GM18861 (cell line): ENCODE results near the gene EN1.

Experiments
- ATAC-seq: cut with Tn5 transposase; IDR thresholded peaks from one replicate; pipeline ENCODE4 v1.9.1; 2021; ENCODE audit not compliant: unreplicated experiment

Gene EN1

GRCh38 chr2:118856330-118856977, 9.0 kb upstream of the EN1 start:
- no peak for ATAC-seq

DNA sequence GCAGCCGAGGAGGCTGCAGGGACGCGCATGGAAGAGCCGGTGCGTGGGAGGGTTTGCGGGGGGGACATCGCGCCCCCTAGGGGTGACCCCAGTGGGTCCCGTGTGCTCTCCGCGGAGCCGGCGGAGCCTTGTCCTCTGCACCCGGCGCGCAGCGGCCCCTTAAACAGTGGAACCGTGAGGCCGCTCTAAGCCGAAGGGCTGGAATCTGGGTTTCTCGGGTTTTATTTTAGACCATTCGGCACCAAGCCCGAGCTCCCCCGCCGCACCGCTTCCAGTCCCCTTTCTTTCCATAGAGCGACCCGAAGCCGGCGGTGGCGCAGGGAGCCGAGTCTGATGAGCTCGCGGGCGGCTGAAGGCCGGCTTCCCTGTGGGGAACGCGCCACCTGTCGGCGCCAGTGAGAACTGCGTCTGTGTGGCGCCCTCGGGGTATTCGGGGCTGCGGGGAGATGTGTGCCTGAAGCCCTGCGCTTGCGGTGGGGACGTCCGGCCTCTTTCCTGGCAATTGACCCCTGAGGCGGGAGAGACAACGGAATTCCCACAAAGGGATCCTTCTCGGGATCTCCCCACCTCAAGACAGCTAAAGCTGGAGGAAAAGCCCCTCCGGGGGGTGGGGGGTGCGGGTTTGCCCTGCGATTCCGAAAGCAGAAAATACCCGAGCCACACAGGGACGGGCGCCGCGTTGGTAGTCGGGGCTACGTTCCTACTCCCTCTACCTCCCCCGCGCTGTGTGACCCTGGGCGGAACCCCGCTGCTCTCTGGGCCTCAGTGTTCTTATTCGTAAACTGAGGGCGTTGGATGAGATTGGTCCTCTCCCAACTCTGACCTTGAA, 8.2 kb upstream of the EN1 start:
- peak; percentile 80 for ATAC-seq

DNA sequence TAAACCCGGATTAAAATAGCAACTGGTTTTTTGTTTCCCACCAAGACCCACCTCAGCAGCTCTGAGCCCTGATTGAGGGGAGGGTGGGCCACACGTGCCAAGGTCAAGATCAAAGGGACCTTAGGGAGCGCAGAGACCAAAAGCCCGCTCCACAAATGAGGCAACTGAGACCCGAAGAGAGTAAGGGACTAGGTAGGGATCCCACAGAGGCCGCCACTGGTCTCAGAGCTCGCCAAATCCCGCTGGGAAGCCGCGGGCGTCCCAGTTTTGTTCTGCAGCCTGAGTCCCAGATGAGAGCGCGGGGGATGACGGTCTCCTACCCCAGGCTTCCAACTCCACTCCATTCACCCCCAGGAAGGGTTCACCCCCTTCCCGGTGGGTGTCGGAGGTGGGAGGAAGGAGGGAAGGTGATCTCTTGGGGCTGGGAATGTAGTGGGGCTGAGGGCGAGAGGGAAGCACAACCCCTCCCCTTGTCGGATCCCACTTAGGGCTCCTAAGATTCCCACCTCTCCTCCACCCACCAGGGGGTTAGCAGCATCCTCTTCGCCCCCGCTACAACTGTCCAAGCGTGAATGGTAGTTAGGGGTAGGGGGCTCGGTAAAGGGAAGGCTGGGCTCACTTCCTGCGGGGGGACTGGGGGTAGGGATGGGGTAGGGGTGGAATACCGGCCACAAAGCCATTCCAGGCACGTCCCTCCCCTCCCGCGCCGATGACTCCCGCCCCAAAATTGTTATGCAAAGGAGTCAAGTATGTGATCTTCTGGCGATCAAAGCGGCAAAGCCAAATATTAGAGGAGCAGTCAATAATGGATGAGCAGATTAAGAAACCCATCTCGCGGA, 7.3 kb upstream of the EN1 start:
- ATAC-seq = no peak

DNA sequence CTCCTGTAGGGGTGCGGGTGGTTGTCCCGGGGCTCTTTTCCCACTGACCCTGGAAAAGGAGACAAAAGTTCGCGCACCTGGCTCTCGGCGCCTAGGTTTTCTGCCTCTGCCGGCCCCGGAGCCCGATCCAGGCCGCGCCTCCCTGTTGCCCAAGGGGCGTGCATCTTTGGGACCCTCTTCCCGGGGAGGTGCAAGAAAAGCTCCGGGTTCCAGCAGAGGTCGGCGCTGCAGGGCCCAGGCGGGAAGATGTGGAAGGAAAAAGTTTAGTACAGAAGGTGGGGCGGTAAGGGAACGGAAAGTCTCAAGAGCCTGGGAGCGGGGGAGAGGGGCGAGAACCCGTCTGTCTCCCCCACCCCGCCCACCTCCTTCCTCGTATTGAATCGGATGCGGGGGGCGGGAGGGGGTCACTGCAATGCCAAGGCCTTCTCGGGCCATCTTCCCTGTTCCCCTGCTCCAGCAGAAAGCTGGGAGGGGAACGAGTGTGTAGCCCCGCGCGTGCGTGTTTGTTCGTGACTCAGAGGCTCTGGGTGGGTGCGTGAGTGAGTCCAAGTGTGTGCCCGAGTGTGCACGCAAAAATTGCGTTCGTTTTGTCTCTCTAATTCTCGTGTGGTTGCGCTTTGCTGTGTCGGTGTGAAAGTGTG, 6.3 kb upstream of the EN1 start:
- ATAC-seq = no peak

DNA sequence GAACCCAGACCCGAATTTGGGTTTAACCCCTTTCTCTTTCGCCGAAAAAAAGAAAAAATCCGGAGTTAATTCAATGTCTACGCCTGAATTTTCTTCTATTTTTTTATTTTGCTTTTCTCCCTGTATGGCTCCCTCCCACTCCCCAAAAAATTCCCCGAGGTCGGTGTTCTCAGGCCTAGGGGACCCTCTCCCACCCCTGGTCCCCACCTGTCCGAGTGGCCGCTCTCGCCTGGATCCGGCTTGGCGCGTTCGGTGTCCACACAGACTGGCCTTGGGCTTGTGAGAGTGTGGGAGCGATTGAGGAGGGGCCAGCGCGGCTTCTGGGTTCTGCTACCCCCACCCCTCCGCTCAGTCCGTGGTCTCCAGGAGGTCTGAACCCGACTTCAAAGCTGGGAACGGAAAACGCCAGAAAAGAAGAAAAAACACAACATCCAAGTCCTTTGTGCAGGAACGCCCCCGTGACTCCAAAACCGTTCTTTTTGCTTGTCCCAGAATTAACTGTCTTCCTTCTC, 5.7 kb upstream of the EN1 start:
- no peak for ATAC-seq

GRCh38 chr2:118852605-118853128, 5.2 kb upstream of the EN1 start:
- ATAC-seq = no peak

DNA sequence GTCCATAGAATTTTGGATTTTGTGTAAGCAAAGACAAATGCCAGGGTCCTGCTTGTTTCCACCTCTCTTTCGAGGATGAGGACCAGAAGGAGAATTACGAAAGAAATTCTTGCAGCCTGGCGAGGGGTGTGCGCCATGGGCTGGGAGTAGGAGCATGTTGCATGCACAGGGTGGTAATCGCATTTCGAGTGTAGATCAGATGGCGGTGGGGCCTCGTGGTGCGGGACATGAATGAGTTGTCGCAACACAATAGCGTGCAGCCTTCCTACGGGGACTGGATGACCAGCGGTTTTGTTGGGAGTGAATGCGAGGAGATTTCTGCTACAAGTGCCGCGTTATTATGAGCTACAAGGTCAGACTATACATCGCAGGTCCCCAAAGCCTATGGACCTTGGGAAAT, 4.2 kb upstream of the EN1 start:
- no peak for ATAC-seq

GRCh38 chr2:118850901-118851415, 3.5 kb upstream of the EN1 start:
- no peak for ATAC-seq

GRCh38 chr2:118850168-118850900, 2.9 kb upstream of the EN1 start:
- no peak for ATAC-seq

DNA sequence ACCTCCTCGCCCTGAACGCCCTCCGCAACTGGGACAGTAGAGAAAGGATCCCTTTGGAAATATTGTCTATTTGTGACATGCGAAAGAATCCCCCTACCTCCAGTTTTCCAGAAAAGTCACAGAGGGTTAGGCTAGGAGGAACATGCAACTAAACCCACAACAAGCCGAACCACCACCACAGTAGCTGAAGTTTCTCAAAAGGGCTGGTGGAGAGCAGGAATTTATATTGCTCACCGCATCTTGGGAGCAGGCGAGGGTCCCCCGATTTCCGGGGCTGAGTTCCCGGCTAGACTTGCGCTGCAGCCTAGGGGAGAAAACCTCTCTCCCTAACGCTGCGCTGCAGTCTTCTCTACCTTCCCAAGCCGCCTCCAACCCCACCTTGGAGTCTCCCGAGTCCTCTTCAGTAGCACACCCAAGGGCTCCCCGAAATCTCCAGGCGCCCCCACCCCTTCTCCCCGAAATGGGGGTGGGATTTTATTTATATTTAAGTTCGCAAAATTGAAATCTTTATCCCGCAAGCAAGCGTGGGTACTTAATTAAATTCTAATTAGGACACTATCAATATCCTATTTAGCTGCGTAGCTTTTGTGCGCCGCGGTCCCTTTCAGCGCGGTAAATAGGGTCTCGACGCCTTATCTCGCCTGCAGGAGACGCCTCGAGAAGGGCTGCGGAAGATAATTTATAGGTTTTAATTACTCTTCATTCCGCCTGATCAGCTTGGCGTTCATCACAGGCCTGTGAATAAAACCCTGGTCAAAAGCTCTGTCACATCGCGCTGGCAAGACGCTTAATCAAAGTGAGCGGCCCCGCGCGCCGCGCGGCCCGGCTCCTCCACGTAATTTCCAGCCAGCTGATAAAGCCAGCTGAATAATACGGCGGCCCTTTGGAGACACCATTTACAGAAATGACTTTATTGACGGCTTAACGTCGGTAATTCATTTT, 2.0 kb upstream of the EN1 start:
- ATAC-seq = no peak

- ATAC-seq = no peak
These were observed 1.2 kb upstream of the EN1 start for GRCh38 chr2:118848381-118849225.

DNA sequence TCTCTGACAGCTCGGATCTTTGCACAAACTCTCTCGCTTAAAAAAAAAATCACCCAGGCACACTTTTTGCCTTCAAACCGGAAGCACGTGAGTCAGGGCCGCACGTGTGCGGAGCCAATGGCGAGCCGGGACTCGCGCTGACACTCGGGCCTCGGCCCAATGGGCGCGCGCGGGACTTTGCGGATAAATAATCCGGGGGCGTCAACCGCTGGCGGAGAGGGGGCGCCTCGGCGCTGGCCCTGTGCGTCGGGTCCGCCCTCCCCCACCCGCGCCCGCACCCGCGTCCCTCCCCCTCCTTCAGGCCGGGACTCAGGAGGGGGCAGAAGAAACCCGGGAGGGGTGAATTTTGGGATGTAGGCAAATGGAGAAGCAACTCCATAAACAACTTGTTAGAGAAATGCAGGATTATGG, 319 bp upstream of the EN1 start:
- no peak for ATAC-seq

- ATAC-seq = no peak
These were observed 951 bp downstream of the EN1 start for GRCh38 chr2:118846442-118846952.

GRCh38 chr2:118845522-118846441, 1.7 kb downstream of the EN1 start:
- no peak for ATAC-seq

GRCh38 chr2:118845005-118845521, 2.4 kb downstream of the EN1 start:
- no peak for ATAC-seq

DNA sequence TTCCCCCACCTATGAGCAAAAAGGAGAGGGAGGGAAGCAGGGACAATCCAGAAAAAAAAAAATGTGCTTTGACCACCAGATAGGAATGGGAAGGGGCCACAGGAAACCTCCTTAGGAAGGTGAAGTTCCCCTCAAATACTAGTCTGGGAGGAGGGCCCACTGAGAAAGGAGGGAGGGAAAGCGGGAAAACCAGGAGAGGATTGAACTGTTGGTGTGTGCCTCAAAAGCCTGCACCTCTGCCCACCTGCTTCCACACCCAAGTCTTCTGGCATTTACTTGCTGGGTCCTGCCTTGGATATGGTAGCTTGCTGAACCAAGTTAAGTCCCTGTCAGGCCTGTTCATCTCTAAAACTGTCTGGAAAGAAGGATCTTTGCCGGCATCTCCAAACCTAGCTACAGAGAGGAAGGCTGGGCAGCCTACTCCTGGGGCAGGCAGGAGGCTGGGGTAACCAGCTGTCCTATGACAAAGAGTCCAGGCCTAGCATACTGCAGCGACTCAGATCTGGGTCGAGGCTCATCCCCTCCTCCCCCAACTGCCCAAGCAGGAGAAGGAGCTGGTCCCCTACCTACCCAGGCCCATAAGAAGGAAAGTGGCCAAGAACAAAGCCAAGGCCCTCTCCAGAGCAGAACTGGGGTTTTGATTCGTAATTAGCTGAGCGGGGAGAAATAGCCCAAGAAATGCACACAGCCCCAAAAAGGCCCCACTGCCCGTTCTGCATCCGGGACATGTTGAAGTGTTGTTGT, 3.0 kb downstream of the EN1 start:
- ATAC-seq = no peak
